CD4-positive, alpha-beta T cell treated with Interleukin-2 at 100 ng/mL for 4 hours (primary cell): ENCODE results near the gene SFI1.
A peak's percentile ranks its signal among the peaks of the same experiment; 100 is the strongest.
"Not testable (repeated sequence)": the region's sequence is repeated elsewhere in the genome, so short reads cannot be mapped to it uniquely, and the experiment has no call there.

Experiments
- DNase-seq: peaks from one replicate; pipeline ENCODE4 v3.0.0-alpha.2; 2020; ENCODE audit warnings: low spot score

The SFI1 gene

GRCh38 chr22:31544481-31545480 is 48.4 kb downstream of the SFI1 start:
- DNase-seq = no peak

- no peak for DNase-seq
Measured at GRCh38 chr22:31550871-31551370, 54.6 kb downstream of the SFI1 start.

- peak; percentile 45 for DNase-seq
Measured at GRCh38 chr22:31556627-31557203, 60.4 kb downstream of the SFI1 start.

DNA sequence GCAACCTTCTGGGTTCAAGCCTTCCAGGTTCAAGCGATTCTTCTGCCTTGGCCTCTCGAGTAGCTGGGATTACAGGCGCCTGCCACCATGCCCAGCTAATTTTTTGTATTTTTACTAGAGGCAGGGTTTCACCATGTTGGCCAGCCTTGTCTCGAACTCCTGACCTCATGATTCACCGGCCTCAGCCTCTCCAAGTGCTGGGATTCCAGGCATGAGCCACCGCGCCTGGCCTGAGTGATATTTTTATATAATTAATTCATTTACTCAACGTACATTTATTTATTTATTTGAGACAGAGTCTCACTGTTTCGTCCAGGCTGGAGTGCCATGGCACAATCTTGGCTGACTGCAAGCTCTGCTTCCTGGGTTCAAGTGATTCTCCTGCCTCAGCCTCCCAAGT is 62.2 kb downstream of the SFI1 start:
- DNase-seq = not testable (repeated sequence)

DNA sequence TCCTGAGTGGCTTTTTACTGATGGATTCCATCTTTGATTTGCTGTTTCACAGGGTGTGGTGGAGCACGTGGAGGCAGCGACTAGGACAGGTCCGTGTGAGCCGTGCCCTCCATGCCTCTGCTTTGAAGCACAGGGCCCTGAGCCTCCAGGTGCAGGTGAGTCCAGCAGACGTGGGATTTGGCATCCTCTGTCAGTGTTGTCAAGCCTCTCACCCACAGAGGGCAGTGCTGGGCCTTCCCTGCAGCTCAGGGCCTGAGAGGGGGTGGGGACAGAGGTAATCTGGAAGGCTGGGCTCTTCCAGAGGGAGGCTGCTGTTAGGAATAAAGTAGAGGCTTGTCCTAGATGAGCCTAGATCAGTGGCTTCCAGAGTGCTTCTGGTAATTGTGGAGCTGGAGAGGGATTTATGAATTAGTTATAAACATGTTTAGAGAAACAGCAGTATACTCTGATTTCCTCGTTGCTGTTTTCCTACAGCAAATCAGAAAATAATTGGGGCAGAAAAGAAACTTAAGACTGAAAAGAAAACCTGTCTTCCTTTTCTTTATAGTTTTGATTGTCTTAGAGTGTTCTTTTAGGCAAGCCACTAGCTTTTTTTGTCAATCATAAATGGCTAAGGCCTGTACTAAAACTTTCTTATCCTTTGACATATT is 65.0 kb downstream of the SFI1 start:
- peak; percentile 35 for DNase-seq

DNA sequence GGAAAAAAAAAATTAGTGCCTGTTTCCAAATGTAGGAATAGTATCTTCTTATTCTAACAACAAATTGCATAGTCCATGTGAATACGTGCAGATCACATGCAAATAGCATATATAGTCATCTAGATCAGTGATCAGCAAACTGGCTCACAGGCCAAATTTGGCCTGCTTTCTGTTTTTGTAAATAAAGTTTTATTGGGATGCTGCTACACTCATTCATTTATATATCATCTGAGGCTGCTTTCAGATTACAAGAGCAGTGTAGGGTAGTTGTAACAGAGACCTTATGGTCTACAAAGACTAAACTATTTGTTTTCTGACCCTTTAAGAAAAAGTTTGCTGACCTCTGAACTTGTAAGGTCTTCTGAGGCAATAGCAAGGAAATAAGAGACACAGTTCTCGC is 65.6 kb downstream of the SFI1 start:
- no peak for DNase-seq

DNA sequence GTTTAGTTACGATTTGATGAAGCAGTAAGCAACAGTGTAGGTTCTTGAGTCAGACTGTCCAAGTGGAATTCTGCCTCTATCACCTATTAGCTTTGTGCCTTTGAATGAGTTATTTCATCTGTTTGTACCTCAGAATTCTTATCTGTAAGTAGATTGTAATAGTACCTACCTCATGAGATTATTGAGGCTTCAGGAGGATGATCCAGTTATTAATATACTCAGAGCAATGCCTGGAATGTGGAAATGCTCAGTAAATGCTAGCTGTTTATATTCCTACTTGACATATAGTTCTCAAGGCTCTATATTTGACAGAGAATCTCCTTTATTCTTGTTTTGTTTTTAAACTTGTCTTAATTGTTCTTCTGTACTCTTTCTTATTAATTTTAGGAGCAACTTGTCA is 70.1 kb downstream of the SFI1 start:
- DNase-seq = no peak

GRCh38 chr22:31567196-31567595 is 70.9 kb downstream of the SFI1 start:
- no peak for DNase-seq

DNA sequence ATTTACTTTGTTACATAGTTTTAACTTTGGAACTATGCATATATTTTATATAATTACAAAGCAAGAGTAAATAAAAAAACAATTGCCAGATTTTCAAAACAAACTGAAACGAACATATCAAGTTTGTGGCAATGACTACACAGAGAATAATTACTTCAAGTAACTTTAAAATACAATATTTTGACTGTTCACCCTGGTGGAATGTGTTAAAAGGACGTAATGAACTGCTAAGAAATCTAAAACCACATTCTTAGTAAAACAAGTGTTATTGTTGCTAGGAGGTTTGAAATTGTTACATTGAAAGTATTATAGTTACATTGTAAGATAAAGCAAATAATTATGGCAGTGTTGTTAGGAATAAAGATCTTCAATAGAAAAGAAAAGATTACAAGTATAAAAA is 71.4 kb downstream of the SFI1 start:
- DNase-seq = no peak

- no peak for DNase-seq
Measured at GRCh38 chr22:31569126-31569525, 72.8 kb downstream of the SFI1 start.

DNA sequence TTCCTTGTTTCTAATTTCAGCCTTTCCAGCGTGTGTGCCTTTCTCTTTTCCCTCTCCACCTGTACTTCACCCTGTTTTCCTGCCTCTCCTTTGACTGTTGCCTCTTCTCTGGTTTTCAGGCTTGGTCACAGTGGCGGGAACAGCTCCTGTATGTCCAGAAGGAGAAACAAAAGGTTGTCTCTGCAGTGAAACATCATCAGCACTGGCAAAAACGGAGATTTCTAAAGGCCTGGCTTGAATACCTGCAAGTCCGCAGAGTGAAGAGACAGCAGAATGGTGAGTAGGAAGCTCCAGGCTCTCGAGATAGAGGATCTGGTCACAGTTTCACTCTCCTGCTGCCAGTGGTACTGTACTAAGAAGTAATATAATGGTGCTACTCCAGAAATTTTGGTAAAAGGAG is 76.6 kb downstream of the SFI1 start:
- no peak for DNase-seq

- DNase-seq = no peak
Measured at GRCh38 chr22:31574055-31574670, 77.8 kb downstream of the SFI1 start.

GRCh38 chr22:31575190-31575589 is 78.9 kb downstream of the SFI1 start:
- no peak for DNase-seq

GRCh38 chr22:31577711-31578110 is 81.4 kb downstream of the SFI1 start:
- DNase-seq = no peak

DNA sequence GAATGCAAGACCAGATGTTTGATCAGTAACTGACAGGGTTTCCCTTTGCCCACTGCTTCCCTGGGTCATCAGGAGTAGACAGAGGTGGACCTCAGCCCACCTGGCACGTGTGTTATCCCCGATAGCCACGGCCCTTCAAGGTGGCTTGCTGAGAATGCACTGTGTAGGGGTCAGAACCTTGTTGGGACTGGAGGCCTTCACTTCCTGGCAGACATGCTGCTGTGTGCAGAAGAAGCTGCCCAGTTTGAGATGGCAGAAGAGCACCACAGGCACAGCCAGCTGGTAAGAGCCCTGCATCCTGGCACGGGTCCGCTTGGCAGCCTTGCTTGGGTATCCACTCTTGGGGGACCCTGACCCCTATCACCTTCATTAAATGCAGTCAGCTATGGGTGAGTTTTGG is 81.8 kb downstream of the SFI1 start:
- no peak for DNase-seq

GRCh38 chr22:31579835-31580242 is 83.5 kb downstream of the SFI1 start:
- DNase-seq = no peak

DNA sequence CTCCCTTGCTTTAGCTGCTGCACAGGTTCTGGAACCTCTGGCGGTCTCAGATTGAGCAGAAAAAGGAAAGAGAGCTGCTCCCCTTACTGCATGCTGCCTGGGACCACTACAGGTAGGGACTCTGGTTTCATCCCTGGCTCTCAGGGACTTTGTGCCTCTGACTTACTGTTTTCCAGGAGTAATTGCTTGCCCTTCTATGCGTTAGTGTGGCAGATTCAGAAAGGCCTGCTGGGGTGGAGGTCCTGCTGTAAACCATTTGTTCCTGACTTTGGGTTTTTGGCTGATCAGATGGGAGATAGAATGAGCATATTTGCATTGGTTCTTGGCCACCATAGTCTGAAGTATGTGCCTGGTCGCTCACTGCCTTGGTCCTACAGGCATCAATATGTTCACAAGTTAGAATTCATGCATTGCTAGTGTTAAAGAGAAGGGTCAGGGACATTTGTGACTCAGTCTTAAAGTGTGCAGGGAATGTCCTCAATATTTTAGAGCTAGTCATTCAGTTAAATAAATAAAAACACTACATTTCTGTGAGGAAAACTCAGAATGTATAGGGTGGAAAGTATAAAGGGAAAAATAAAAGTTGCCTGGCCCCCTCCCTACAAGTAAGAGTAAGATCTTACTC is 87.6 kb downstream of the SFI1 start:
- no peak for DNase-seq

DNA sequence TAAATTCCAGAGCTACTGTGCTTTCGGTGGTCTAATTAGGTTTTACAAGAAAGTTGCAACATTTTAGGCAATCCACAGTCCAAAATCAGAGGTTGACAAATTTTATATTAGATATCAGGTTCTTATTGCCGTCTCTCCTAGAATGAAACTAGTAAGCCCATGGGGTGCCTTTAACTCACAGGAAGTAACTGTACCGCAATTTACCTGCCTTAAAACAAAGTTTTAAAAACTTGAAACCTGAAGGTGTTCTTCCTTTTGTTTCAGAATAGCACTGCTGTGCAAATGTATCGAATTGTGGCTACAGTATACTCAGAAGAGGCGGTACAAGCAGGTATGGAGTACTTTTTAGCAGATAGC is 88.4 kb downstream of the SFI1 start:
- DNase-seq = peak; percentile 15

DNA sequence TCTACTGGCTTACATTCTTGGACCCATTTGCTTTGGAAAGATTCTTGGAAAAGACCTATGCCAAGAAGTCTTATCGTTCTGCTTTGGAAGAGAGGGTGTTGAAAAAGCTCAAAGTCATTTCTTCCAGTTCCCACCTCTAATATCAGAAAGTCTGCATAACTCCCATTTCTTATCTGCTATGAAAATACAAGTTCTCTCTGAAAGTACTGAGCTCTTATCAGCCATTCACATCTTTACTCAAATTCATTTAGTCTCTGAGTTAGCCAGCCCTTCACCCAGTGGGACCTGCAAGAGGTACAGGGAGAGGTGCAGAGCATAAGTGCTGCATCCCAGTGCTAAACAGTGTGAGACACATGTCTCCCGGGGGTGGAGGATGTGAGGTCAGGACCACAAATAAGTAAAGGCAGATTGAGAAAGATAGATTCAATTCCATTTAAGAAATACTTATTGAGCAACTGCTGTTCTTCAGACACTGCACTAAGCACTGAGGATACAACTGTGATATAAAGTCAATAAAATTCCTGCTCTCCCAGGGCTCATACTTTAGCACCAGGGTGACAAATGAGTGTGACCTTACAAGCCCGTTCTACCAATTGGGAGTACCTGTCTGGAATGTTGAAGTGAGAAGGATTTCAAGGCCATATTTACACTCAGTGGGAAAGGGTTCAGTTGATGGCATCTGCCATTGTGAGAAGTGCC is 89.0 kb downstream of the SFI1 start:
- DNase-seq = peak; percentile 11

DNA sequence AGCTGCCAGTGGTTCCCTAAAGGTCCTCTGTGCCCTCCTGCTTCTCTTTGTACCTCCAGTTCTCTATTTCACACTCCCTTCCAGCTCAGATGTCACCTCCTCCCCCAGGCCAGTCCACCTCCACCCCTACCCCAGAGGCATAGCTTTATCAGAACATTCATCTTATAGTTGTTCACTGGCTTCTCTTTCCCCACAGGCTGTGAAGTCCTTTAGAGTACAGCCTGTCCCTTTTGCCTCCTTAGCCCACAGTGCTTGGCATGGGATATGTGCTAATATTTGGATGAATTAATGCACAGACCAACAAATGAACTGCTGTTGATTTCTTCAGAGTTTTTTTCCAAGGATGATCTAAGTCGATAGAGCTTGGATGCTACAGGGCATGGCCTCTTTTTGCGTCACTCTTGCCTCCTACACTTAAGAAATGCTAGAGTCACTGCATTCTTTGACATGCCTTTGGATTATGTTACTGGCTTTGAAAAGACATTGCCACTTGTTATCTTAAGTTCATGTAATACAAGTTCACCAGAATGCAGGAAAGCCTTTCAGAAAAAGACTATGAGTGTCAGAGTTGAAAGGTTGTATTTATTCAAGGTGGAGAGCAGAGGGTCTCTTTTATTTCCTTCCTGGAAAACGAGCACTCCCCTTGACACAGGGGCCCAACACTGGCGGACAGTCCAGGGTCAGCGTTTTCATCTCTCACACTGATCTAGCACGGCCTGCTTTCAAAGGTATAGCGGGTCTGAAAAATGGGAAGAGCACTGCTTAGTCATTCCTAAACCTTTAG is 90.0 kb downstream of the SFI1 start:
- DNase-seq = no peak
